ENCODE data around the gene IL32. TPM values are rescaled to one million over a fixed set of nuclear protein-coding genes. Genes with fewer than 3 reads are reported as not detected.
"Not testable (repeated sequence)": the region's sequence is repeated elsewhere in the genome, so short reads cannot be mapped to it uniquely, and the experiment has no call there.

Gene IL32
- polyA plus RNA-seq, 2 of the 4 experiments (the other 2 are of a cell fraction) = 8.9 to 20.2 TPM

DNA sequence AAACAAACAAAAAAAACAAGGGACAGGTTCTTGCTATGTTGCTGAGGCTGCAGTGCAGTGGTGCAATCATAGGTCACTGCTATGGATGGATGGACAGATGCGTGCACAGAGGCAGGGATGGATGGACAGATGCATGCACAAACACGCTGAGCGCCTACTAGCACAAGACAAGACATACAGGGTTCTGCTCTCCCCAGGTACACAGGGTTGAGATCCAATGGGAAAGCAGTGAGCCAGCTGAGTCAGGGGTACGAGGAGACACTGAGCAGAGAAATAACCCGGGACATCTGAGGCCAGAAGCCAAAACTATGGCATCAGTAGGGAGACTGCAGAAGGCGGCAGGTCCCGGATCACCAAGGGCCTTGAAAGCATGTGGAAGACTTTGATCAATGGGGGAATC lies 6.2 kb downstream of the IL32 start:
- no peaks in the 10 kb centered on the region for H3K4me1 ChIP-seq
- no peak for DNase-seq (ENCODE audit: low read depth in 1 of 2, low spot score in 1 of 2)
- no peak overlapping the region for H3K27ac ChIP-seq
- H3K4me3 ChIP-seq = no peak overlapping the region
- WGBS (ENCODE audit: missing lambda C conversion rate) = 77% methylated on average over 7 of the region's 7 CpGs
- H3K9me3 ChIP-seq = no peaks in the 10 kb centered on the region
- no peak for ATAC-seq
- TF ChIP-seq, protein P1, sequence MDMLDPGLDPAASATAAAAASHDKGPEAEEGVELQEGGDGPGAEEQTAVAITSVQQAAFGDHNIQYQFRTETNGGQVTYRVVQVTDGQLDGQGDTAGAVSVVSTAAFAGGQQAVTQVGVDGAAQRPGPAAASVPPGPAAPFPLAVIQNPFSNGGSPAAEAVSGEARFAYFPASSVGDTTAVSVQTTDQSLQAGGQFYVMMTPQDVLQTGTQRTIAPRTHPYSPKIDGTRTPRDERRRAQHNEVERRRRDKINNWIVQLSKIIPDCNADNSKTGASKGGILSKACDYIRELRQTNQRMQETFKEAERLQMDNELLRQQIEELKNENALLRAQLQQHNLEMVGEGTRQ (IDR thresholded peaks at IDR 0.05) = no peak
- TF ChIP-seq, protein P2, sequence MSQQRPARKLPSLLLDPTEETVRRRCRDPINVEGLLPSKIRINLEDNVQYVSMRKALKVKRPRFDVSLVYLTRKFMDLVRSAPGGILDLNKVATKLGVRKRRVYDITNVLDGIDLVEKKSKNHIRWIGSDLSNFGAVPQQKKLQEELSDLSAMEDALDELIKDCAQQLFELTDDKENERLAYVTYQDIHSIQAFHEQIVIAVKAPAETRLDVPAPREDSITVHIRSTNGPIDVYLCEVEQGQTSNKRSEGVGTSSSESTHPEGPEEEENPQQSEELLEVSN (IDR thresholded peaks at IDR 0.05; ENCODE audit: borderline replicate concordance, low read depth) = no peak
- POLR2A ChIA-PET = no interaction called here
- no peak overlapping the region for H3K4me2 ChIP-seq
- CTCF ChIA-PET = interaction anchor here (1.0 to 1.5 kb wide), 2 partner anchors 12 to 58 kb away, joined by 3 to 8 read pairs; no protein-coding TSS in a partner anchor
- FAIRE-seq = no peak

DNA sequence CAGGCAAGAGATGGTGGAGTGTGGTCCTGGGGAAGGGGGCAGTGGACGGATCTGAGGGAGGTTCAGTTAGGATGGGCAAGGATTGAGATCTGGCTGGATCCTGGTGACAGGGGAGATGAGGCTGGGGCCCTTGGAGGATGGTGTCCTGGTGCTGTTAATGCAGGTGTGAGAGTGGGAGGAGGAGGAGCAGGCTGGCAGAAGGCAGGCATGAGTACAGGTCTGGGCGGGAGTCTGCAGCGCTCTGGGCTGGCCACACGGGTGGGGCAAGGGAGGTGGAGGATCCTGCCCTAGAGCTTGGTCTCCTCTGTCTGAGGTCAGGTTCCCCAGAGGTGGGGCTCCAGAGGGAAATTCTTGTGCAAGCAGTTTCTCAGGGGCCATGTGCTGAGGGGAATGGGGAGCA lies 6.7 kb downstream of the IL32 start:
- H3K4me2 ChIP-seq; CTCF ChIA-PET; H3K4me1 ChIP-seq; POLR2A ChIA-PET; H3K4me3 ChIP-seq; H3K27ac ChIP-seq; FAIRE-seq; H3K9me3 ChIP-seq; DNase-seq (ENCODE audit: low read depth in 1 of 2, low spot score in 1 of 2): not testable (repeated sequence)
- ATAC-seq = peak; percentile 13 to 37; a peak in 1 of 6 replicates
- 59% methylated on average over 4 of the region's 4 CpGs for WGBS (ENCODE audit: missing lambda C conversion rate)

DNA sequence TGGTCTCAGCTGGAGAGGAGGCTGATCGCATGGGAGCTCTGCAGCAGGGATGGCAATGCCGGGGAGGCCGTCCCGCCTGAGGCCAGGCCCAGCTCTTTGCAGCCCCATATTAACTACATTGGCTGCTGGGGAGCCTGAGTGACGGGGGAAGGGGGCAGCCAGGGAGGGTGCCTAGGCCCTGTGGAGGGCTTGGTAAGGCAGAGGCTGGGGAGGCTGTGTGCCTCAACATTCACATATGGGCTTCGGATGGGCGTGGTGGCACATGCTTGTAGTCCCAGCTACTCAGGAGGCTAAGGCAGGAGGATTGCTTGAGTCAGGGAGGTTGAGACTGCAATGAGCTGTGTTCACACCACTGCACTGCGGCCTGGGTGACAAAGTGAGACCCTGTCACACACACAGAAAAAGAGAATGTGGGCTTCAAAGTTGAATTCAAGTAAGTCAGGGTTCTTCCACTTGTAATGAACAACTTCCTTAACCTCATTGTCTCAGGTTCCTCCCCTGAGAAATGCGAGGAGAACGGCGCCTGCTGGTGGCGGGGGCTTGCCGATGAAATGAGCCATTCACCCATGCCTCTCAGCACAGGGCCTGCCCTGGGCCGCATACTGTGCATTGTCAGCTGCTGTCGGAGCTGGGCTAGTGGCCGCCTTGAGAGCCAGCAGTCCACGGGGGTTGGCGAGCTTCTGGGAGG lies 7.3 kb downstream of the IL32 start:
- POLR2A ChIA-PET; H3K9me3 ChIP-seq; H3K27ac ChIP-seq; DNase-seq (ENCODE audit: low read depth in 1 of 2, low spot score in 1 of 2); FAIRE-seq; H3K4me2 ChIP-seq; H3K4me1 ChIP-seq; CTCF ChIA-PET; H3K4me3 ChIP-seq: not testable (repeated sequence)
- ATAC-seq = peak; percentile 11 to 29; a peak in 2 of 6 replicates
- 89% methylated on average over 4 of the region's 18 CpGs for WGBS (ENCODE audit: missing lambda C conversion rate)

DNA sequence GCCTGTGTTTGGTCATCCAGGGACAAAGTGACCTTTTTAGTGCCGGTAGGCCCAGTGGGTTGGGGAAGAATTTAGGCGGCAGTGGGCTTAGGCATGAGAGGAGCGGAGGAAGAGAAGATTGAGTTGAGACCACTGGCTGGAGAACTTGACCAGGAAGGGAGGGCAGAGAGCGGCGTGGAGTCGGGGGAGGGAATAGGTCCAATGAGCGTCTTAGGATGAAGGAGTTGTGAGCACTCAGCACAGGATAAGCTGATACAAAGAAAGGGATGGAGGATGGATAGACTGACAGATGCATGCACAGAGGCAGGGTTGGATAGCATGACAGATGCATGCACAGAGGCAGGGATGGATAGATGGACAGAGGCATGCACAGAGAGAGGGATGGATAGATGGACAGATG lies 8.0 kb downstream of the IL32 start:
- DNase-seq (ENCODE audit: low read depth in 1 of 2, low spot score in 1 of 2) (no peak), ATAC-seq (no peak; a peak in 1 of 6 replicates), FAIRE-seq (no peak)
- Histone ChIP-seq H3K9me3 (no peaks in the 10 kb centered on the region), H3K4me2 (no peak overlapping the region), H3K27ac (no peak overlapping the region), H3K4me1 (no peaks in the 10 kb centered on the region), H3K4me3 (no peak overlapping the region)
- 66% methylated on average over 7 of the region's 7 CpGs for WGBS (ENCODE audit: missing lambda C conversion rate)
- POLR2A ChIA-PET = no interaction called here
- TF ChIP-seq CBX8 (IDR thresholded peaks at IDR 0.05) (no peak), NPAS2 (CRISPR knock-in tag; IDR thresholded peaks at IDR 0.05; ENCODE audit: borderline replicate concordance) (no peak), FOXS1 (CRISPR knock-in tag; IDR thresholded peaks at IDR 0.05) (no peak), MAFK (IDR thresholded peaks at IDR 0.05; ENCODE audit: partially characterized antibody) (no peak), HOXB5 (CRISPR knock-in tag; IDR thresholded peaks at IDR 0.05) (no peak), HDAC2 (IDR thresholded peaks at IDR 0.05) (no peak), TP53 (CRISPR knock-in tag; IDR thresholded peaks at IDR 0.05) (no peak), RCOR1 (IDR thresholded peaks at IDR 0.05; ENCODE audit: low read depth, low read length) (no peak), POLR2A (IDR thresholded peaks at IDR 0.05; ENCODE audit: low read length) (no peak), ZSCAN20 (CRISPR knock-in tag; IDR thresholded peaks at IDR 0.05) (no peak), ESRRA (IDR thresholded peaks at IDR 0.05; ENCODE audit: borderline replicate concordance, low read length) (no peak), CBX2 (IDR thresholded peaks at IDR 0.05; ENCODE audit: borderline replicate concordance, low read depth) (no peak), SREBF2 (IDR thresholded peaks at IDR 0.05) (no peak), JUNB (IDR thresholded peaks at IDR 0.05) (no peak), EHF (CRISPR knock-in tag; IDR thresholded peaks at IDR 0.05) (no peak), FOSL2 (IDR thresholded peaks at IDR 0.05) (no peak), FOSL2 (CRISPR knock-in tag; IDR thresholded peaks at IDR 0.05) (no peak)
- TF ChIP-seq, protein P3, sequence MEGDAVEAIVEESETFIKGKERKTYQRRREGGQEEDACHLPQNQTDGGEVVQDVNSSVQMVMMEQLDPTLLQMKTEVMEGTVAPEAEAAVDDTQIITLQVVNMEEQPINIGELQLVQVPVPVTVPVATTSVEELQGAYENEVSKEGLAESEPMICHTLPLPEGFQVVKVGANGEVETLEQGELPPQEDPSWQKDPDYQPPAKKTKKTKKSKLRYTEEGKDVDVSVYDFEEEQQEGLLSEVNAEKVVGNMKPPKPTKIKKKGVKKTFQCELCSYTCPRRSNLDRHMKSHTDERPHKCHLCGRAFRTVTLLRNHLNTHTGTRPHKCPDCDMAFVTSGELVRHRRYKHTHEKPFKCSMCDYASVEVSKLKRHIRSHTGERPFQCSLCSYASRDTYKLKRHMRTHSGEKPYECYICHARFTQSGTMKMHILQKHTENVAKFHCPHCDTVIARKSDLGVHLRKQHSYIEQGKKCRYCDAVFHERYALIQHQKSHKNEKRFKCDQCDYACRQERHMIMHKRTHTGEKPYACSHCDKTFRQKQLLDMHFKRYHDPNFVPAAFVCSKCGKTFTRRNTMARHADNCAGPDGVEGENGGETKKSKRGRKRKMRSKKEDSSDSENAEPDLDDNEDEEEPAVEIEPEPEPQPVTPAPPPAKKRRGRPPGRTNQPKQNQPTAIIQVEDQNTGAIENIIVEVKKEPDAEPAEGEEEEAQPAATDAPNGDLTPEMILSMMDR (IDR thresholded peaks at IDR 0.05) = no peak
- TF ChIP-seq, protein P4, sequence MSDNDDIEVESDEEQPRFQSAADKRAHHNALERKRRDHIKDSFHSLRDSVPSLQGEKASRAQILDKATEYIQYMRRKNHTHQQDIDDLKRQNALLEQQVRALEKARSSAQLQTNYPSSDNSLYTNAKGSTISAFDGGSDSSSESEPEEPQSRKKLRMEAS (IDR thresholded peaks at IDR 0.05) = no peak
- CTCF ChIA-PET = no interaction called here

All from A549 (cell line).